Endothelial cell of umbilical vein (primary cell): ENCODE data around the gene RNF150.

ENCODE experiments used
- FOS ChIP-seq: IDR thresholded peaks from 2 replicates; pipeline ENCODE4 v1.6.1; 2011; ENCODE audit warnings: mild to moderate bottlenecking, low read length, moderate library complexity, borderline replicate concordance; ENCODE audit not compliant: insufficient read depth
- POLR2A ChIP-seq: IDR thresholded peaks from 2 replicates; pipeline ENCODE4 v1.6.1; 2012; ENCODE audit warnings: low read depth, mild to moderate bottlenecking, control low read depth, low read length
- POLR2AphosphoS5 ChIP-seq: IDR thresholded peaks from 2 replicates; pipeline ENCODE4 v1.6.1; 2012; ENCODE audit warnings: low read depth, mild to moderate bottlenecking, control low read depth, low read length, moderate library complexity; ENCODE audit not compliant: insufficient read depth
- TF ChIP-seq, protein P1 (sequence below), 2 donors: IDR thresholded peaks; 1 replicate in 1 of 2; 2 replicates in 1 of 2; pipeline ENCODE4 v1.5.1; 2011; ENCODE audit warnings: low read length in 2 of 2, mild to moderate bottlenecking in 2 of 2, moderate library complexity in 2 of 2, control low read depth in 1 of 2, inconsistent platforms in 1 of 2, low read depth in 1 of 2; ENCODE audit not compliant: insufficient read depth in 1 of 2; ENCODE audit errors: extremely low read depth in 1 of 2

DNA sequence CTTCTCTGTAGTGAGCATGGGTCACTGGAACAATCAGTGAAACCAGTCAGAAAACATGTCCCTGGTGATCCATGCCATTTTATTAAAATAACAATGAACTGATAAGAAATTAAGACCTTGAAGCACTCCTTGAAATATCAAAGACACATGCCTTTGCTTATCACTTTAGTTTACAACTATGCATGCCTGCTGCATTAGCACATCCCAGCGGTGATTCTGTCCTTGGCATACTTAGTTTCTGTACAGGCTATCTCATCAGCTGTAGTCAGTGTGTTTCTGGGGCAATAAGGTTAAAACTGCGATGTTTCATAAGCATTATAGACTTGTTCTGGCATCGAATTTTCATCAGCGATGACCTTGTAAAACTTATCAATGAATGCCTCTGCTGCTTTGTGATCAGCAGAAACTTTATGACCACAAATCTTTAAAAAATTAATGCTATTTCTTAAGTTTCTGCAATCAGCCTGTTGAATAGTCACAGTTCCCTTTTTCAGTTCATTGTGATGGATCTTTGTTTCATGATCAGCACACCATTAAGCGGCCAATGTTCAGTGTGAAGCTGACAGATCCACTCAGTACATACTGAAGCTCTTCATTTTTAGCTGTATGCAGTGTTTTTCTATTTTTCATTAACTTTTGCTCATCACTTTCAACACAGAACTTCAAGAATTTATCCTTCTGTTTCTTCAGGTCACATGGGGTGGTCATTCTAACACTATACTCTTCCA lies 150.5 kb downstream of the RNF150 start:
- no peak for TF ChIP-seq POLR2A
- TF ChIP-seq, protein P1, sequence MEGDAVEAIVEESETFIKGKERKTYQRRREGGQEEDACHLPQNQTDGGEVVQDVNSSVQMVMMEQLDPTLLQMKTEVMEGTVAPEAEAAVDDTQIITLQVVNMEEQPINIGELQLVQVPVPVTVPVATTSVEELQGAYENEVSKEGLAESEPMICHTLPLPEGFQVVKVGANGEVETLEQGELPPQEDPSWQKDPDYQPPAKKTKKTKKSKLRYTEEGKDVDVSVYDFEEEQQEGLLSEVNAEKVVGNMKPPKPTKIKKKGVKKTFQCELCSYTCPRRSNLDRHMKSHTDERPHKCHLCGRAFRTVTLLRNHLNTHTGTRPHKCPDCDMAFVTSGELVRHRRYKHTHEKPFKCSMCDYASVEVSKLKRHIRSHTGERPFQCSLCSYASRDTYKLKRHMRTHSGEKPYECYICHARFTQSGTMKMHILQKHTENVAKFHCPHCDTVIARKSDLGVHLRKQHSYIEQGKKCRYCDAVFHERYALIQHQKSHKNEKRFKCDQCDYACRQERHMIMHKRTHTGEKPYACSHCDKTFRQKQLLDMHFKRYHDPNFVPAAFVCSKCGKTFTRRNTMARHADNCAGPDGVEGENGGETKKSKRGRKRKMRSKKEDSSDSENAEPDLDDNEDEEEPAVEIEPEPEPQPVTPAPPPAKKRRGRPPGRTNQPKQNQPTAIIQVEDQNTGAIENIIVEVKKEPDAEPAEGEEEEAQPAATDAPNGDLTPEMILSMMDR (IDR thresholded peaks at IDR 0.05; ENCODE audit: extremely low read depth in 1 of 2, insufficient read depth in 1 of 2, low read depth in 1 of 2, low read length in 2 of 2), result no peak
- no peak for TF ChIP-seq FOS
- TF ChIP-seq POLR2AphosphoS5, result no peak
